OCI-M2 (cell line): ENCODE data around the gene STH.

Experiments
- DNase-seq: peaks from one replicate; lab custom pipeline; 2025; ENCODE audit not compliant: unreplicated experiment; lab: John Stamatoyannopoulos, UW

STH gene

GRCh38 chr17:46042925-46043324 is 43.9 kb downstream of the STH start:
- no peak for DNase-seq

- DNase-seq, result no peak
Measured at GRCh38 chr17:46043606-46044005, 44.6 kb downstream of the STH start.

- DNase-seq, result no peak
Measured at GRCh38 chr17:46044286-46044928, 45.4 kb downstream of the STH start.

- DNase-seq, result no peak
Measured at GRCh38 chr17:46044989-46045388, 45.9 kb downstream of the STH start.

GRCh38 chr17:46045639-46046038 is 46.6 kb downstream of the STH start:
- no peak for DNase-seq

- no peak for DNase-seq
Measured at GRCh38 chr17:46046957-46047356, 47.9 kb downstream of the STH start.

GRCh38 chr17:46047398-46047797 is 48.3 kb downstream of the STH start:
- no peak for DNase-seq

- DNase-seq, result no peak
Measured at GRCh38 chr17:46047856-46048255, 48.8 kb downstream of the STH start.
